Lower lobe of right lung (tissue), 2 donors: ENCODE measurements around the gene PCA3. TPM values are rescaled to one million over a fixed set of nuclear protein-coding genes. Genes with fewer than 3 reads are reported as not detected.

Experiments used
- ATAC-seq, 2 donors: fragments of 200-7000 bp; cut with Tn5 transposase; one replicate each; pipeline ENCODE4 v1.9.1; 2020 to 2022; ENCODE audit warnings: mild to moderate bottlenecking in 2 of 2, moderate library complexity in 2 of 2
- DNase-seq: peaks from one replicate; pipeline ENCODE4 v3.0.0-alpha.2; 2020
- H3K27ac ChIP-seq: fragments of 200-600 bp; one replicate; pipeline ENCODE4 v1.8.0; 2022
- H3K27me3 ChIP-seq: fragments of 200-600 bp; one replicate; pipeline ENCODE4 v1.8.0; 2022; ENCODE audit warnings: low read depth
- H3K36me3 ChIP-seq: fragments of 200-600 bp; one replicate; pipeline ENCODE4 v1.8.0; 2022; ENCODE audit warnings: mild to moderate bottlenecking
- H3K4me1 ChIP-seq: fragments of 200-600 bp; one replicate; pipeline ENCODE4 v1.8.0; 2022
- H3K4me3 ChIP-seq: fragments of 200-600 bp; one replicate; pipeline ENCODE4 v1.8.0; 2022; ENCODE audit warnings: mild to moderate bottlenecking
- H3K9me3 ChIP-seq: fragments of 200-600 bp; one replicate; pipeline ENCODE4 v1.8.0; 2022
- intact Hi-C: fragments of 100-400 bp; cut with DNase I; formaldehyde crosslinking; loops from one replicate; pipeline ENCODE4 v1.11.0; 2022
- total RNA-seq: library from RNA; stranded (reverse); fragmentation: NEBNext Ultra II Directional; extraction: Animal tissue kit (Norgen Biotek cat#: 25700); gene quantifications from one replicate; pipeline ENCODE4 v1.2.1, GENCODE V29; 2021
- TF ChIP-seq, protein P1 (sequence below): fragments of 200-600 bp; IDR thresholded peaks from one replicate; pipeline ENCODE4 v1.8.0; 2022; ENCODE audit warnings: antibody characterized with exemption, mild to moderate bottlenecking
- donor health status: DM: no; HTN: yes; CAD: no; lungs with severe emphysema.

The PCA3 gene
- total RNA-seq, 1 donor from 2014 or later, result not detected

DNA sequence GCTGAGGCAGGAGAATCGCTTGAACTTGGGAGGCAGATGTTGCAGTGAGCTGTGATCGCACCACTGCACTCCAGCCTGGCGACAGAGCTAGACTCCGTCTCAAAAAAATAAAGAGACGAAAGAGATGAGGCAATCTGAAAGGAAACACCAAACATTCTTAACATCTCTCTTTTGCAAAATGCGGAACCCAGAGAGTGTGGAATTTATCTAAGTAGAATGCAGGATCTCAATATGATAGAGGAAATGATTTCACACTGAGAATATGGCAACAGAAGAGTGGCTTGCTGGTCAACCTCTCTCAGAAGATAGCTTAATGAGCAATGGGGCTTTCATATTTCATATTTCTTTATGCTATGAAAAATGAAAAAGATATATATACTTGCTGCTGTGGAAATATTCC lies 33.4 kb upstream of the PCA3 start:
- no peaks in the 10 kb centered on the region for H3K36me3 ChIP-seq
- no peaks in the 10 kb centered on the region for H3K27me3 ChIP-seq
- intact Hi-C loops, result no loop called here
- H3K27ac ChIP-seq, result no peak overlapping the region
- TF ChIP-seq, protein P1, sequence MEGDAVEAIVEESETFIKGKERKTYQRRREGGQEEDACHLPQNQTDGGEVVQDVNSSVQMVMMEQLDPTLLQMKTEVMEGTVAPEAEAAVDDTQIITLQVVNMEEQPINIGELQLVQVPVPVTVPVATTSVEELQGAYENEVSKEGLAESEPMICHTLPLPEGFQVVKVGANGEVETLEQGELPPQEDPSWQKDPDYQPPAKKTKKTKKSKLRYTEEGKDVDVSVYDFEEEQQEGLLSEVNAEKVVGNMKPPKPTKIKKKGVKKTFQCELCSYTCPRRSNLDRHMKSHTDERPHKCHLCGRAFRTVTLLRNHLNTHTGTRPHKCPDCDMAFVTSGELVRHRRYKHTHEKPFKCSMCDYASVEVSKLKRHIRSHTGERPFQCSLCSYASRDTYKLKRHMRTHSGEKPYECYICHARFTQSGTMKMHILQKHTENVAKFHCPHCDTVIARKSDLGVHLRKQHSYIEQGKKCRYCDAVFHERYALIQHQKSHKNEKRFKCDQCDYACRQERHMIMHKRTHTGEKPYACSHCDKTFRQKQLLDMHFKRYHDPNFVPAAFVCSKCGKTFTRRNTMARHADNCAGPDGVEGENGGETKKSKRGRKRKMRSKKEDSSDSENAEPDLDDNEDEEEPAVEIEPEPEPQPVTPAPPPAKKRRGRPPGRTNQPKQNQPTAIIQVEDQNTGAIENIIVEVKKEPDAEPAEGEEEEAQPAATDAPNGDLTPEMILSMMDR, result no peak
- no peaks in the 10 kb centered on the region for H3K9me3 ChIP-seq
- ATAC-seq, result no peak
- DNase-seq, result no peak
- no peak overlapping the region for H3K4me3 ChIP-seq
- H3K4me1 ChIP-seq, result no peaks in the 10 kb centered on the region

DNA sequence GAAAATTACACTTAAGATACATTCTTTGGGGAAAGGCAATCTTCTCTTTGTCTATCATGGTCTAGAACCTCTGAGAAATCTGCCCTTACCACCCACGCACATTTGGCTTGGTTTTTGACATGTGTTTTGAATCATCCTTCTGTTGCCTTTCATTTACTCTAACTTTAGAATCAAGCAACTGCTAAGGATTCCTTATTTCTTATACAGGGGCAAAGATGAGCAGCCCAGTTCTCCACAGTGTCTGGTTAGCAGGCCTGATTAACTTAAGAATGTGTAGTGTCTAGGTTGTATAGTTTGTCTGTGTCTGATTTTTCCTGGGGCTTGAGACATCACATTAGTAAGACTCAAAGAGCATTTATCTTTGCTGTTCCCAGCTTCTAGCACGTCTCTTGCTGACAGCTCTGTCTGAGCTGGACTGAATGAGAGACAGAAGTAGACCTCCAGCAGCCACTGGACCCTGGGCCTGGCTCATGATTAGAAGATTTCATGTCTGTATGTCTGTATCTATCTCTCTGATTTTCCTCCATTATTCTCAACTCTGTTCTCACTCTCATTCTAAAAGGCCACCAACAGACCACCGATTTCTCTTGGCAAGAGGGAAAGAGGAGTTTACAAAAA lies 31.8 kb upstream of the PCA3 start:
- no peak for DNase-seq
- no peak overlapping the region for H3K4me3 ChIP-seq
- ATAC-seq, result no peak
- no peaks in the 10 kb centered on the region for H3K4me1 ChIP-seq
- intact Hi-C loops, result no loop called here
- TF ChIP-seq, protein P1, result no peak
- no peaks in the 10 kb centered on the region for H3K27me3 ChIP-seq
- no peak overlapping the region for H3K27ac ChIP-seq
- H3K36me3 ChIP-seq, result no peaks in the 10 kb centered on the region
- no peaks in the 10 kb centered on the region for H3K9me3 ChIP-seq

DNA sequence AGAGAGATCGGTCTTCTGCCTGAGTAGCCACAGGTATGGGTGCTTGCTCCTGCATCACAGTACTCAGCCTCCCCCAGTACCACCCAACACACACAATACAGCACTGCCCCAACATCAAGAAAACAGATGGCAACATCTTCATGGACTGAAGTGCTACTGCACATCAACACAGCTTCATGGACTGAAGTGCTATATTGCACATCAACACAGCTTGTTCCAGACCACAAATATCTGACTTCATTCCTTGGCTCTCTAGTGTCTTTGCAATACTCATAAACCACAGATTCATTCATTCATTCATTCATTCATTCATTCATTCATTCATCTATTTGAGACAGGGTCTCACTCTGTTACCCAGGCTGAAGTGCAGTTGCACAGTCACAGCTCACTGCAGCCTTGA lies 31.1 kb upstream of the PCA3 start:
- Histone ChIP-seq H3K4me1 (no peaks in the 10 kb centered on the region), H3K4me3 (no peak overlapping the region), H3K36me3 (no peaks in the 10 kb centered on the region), H3K9me3 (no peaks in the 10 kb centered on the region), H3K27me3 (no peaks in the 10 kb centered on the region), H3K27ac (no peak overlapping the region)
- TF ChIP-seq, protein P1, result no peak
- intact Hi-C loops, result no loop called here
- ATAC-seq (no peak), DNase-seq (no peak)

DNA sequence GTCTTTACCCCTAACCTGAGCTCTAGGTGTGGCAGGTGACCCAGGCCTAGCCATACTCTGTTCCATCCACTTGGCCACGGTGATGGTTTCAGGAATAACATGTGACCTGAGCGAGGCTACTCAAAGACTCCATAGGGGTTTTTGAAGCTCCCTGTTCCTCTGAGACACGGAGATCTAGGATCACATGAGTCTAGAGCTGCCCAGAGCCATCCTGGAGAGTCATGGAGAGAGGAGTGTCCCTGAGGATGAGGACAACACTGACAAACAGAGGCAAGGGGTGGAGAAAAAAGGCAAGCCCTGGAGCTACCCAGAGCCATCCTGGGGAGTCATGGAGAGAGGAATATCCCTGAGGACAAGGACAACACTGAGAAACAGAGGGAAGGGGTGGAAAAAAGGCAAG lies 29.5 kb upstream of the PCA3 start:
- no peaks in the 10 kb centered on the region for H3K36me3 ChIP-seq
- H3K4me1 ChIP-seq, result no peaks in the 10 kb centered on the region
- no peak overlapping the region for H3K27ac ChIP-seq
- TF ChIP-seq, protein P1, result no peak
- intact Hi-C loops, result no loop called here
- ATAC-seq (no peak), DNase-seq (no peak)
- no peaks in the 10 kb centered on the region for H3K9me3 ChIP-seq
- no peaks in the 10 kb centered on the region for H3K27me3 ChIP-seq
- no peak overlapping the region for H3K4me3 ChIP-seq

DNA sequence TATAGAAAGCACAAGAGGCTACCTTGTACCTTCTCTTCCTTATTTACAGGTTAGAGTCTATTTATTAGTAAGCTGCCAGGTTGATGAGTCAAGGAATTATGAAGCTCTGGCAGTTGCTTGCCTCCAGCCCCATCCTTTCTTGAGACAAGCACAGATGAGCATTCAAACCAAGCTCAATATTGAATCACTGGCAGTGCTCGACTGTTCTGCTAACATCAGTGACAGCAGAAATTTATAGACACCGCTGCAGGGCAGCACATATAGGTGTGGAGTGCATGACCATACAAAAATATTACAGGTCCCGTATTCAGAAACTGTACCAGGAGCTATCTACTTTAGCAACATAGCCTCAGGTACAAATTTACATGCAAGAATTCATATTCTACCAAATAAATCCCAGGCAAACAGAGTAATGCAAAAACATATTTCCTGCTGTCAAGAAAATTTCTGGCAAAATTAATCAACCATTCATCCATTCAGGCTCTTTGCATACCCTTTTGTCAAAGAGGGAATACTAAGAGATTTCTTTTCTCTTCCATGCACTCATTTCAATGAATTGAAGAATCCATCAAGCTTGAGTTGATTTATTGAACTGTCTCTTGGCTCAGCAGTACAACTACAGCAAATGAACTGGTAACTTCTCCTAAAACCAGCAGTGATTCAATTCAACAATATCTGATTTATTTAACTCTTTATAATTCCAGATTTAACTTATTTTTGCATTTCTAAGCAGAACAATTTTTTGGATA lies 26.9 kb upstream of the PCA3 start:
- intact Hi-C loops, result no loop called here
- ATAC-seq, result no peak

More for the DNA sequence above, 26.9 kb upstream of the PCA3 start:
- H3K4me3 ChIP-seq, result no peak overlapping the region
- TF ChIP-seq, protein P1, result no peak
- H3K27ac ChIP-seq, result no peak overlapping the region
- no peak for DNase-seq
- no peaks in the 10 kb centered on the region for H3K4me1 ChIP-seq
- H3K9me3 ChIP-seq, result no peaks in the 10 kb centered on the region
- H3K36me3 ChIP-seq, result no peaks in the 10 kb centered on the region
- no peaks in the 10 kb centered on the region for H3K27me3 ChIP-seq
